ENCODE measurements around the gene OBSCN.
"Not testable (repeated sequence)": the region's sequence is repeated elsewhere in the genome, so short reads cannot be mapped to it uniquely, and the experiment has no call there.

The OBSCN gene

GRCh38 chr1:228170666-228171065 is 37.2 kb upstream of the OBSCN start:
- no peak for DNase-seq

- no peak for DNase-seq
Measured at GRCh38 chr1:228171221-228171891, 36.5 kb upstream of the OBSCN start.

GRCh38 chr1:228172591-228173527 is 35.0 kb upstream of the OBSCN start:
- no peak for DNase-seq

- DNase-seq, result not testable (repeated sequence)
Measured at GRCh38 chr1:228173528-228174481, 34.0 kb upstream of the OBSCN start.

GRCh38 chr1:228174482-228175315 is 33.1 kb upstream of the OBSCN start:
- no peak for DNase-seq

- DNase-seq, result no peak
Measured at GRCh38 chr1:228175316-228176023, 32.4 kb upstream of the OBSCN start.

- DNase-seq, result no peak
Measured at GRCh38 chr1:228176024-228176395, 31.8 kb upstream of the OBSCN start.

- no peak for DNase-seq
Measured at GRCh38 chr1:228176461-228177182, 31.2 kb upstream of the OBSCN start.

GRCh38 chr1:228177183-228177475 is 30.7 kb upstream of the OBSCN start:
- DNase-seq, result no peak

GRCh38 chr1:228177721-228178710 is 29.8 kb upstream of the OBSCN start:
- no peak for DNase-seq

GRCh38 chr1:228178737-228179684 is 28.8 kb upstream of the OBSCN start:
- DNase-seq, result no peak

GRCh38 chr1:228180271-228180958 is 27.4 kb upstream of the OBSCN start:
- DNase-seq, result no peak

GRCh38 chr1:228180959-228181644 is 26.7 kb upstream of the OBSCN start:
- DNase-seq, result no peak

- no peak for DNase-seq
Measured at GRCh38 chr1:228181645-228182034, 26.2 kb upstream of the OBSCN start.

GRCh38 chr1:228182296-228183030 is 25.4 kb upstream of the OBSCN start:
- DNase-seq, result no peak

- no peak for DNase-seq
Measured at GRCh38 chr1:228184152-228184551, 23.7 kb upstream of the OBSCN start.

GRCh38 chr1:228185641-228185965 is 22.2 kb upstream of the OBSCN start:
- DNase-seq, result no peak
